K562 (cell line): ENCODE measurements around the gene HLA-DOA. TPM values are rescaled to one million over a fixed set of nuclear protein-coding genes. Genes with fewer than 3 reads are reported as not detected.
A peak's percentile ranks its signal among the peaks of the same experiment; 100 is the strongest.

Experiments used
- CBX2 ChIP-seq: fragments of 200-600 bp; sonication (generic); IDR thresholded peaks from one replicate; pipeline ENCODE4 v1.6.1; 2012; ENCODE audit warnings: mild to moderate bottlenecking, low read length, inconsistent platforms; ENCODE audit not compliant: insufficient read depth, poor library complexity, severe bottlenecking
- CBX8 ChIP-seq: fragments of 200-600 bp; sonication (generic); IDR thresholded peaks from 2 replicates; pipeline ENCODE4 v1.6.1; 2012; ENCODE audit warnings: borderline replicate concordance, mixed run types, low read depth, mild to moderate bottlenecking, moderate library complexity, mixed read lengths, low read length, control low read depth, inconsistent platforms; ENCODE audit not compliant: poor library complexity, severe bottlenecking; ENCODE audit errors: extremely low read depth
- FOXP1 ChIP-seq: sonication (generic); formaldehyde crosslinking; IDR thresholded peaks from 2 replicates; pipeline ENCODE4 v1.8.0; 2022; ENCODE audit warnings: mild to moderate bottlenecking, missing genetic modification reagents
- HDAC1 ChIP-seq, 2 experiments: fragments of 450-650 bp; IDR thresholded peaks; 2 replicates each; pipeline ENCODE4 v1.6.1; 2016 to 2017; ENCODE audit warnings: inconsistent platforms in 1 of 2, mild to moderate bottlenecking in 1 of 2, moderate library complexity in 1 of 2
- HIVEP1 ChIP-seq: fragments of 250-450 bp; sonication (Bioruptor Pico); IDR thresholded peaks from 2 replicates; pipeline ENCODE4 v1.4.0; 2020; ENCODE audit warnings: mild to moderate bottlenecking
- HSF4 ChIP-seq: fragments of 250-450 bp; sonication (Bioruptor Pico); IDR thresholded peaks from 2 replicates; pipeline ENCODE4 v2.1.2; 2022; ENCODE audit warnings: mild to moderate bottlenecking, moderate library complexity, borderline replicate concordance
- KDM2B ChIP-seq: fragments of 250-450 bp; sonication (Bioruptor Pico); IDR thresholded peaks from 2 replicates; pipeline ENCODE4 v1.8.0; 2021; ENCODE audit warnings: mild to moderate bottlenecking, moderate library complexity
- MIER1 ChIP-seq: fragments of 450-650 bp; IDR thresholded peaks from 2 replicates; pipeline ENCODE4 v1.6.1; 2016; ENCODE audit warnings: antibody characterized with exemption, mild to moderate bottlenecking, low read depth
- RBM17 ChIP-seq: fragments of 200-400 bp; formaldehyde crosslinking; IDR thresholded peaks from 2 replicates; pipeline ENCODE4 v1.6.1; 2017; ENCODE audit warnings: low read depth, mild to moderate bottlenecking, low read length, borderline replicate concordance
- SNIP1 ChIP-seq: fragments of 450-650 bp; IDR thresholded peaks from 2 replicates; pipeline ENCODE4 v1.7.1; 2017; ENCODE audit warnings: low read depth, mild to moderate bottlenecking
- TAF9B ChIP-seq: fragments of 450-650 bp; IDR thresholded peaks from 2 replicates; pipeline ENCODE4 v1.6.1; 2018; ENCODE audit warnings: mild to moderate bottlenecking; ENCODE audit not compliant: partially characterized antibody
- THRAP3 ChIP-seq: fragments of 450-650 bp; IDR thresholded peaks from 2 replicates; pipeline ENCODE4 v1.6.1; 2016; ENCODE audit warnings: mild to moderate bottlenecking, inconsistent platforms, borderline replicate concordance
- ZBTB8A ChIP-seq: fragments of 450-650 bp; IDR thresholded peaks from 2 replicates; pipeline ENCODE4 v1.6.1; 2018; ENCODE audit warnings: mild to moderate bottlenecking, moderate library complexity; ENCODE audit not compliant: partially characterized antibody
- ZFPM2 ChIP-seq: fragments of 250-450 bp; sonication (Bioruptor Pico); IDR thresholded peaks from 2 replicates; pipeline ENCODE4 v1.5.1; 2022; ENCODE audit warnings: mild to moderate bottlenecking
- ZNF445 ChIP-seq: fragments of 250-450 bp; sonication (Bioruptor Pico); IDR thresholded peaks from 2 replicates; pipeline ENCODE4 v1.4.0; 2020; ENCODE audit warnings: low read depth, mild to moderate bottlenecking, moderate library complexity
- ZNF668 ChIP-seq: fragments of 250-450 bp; sonication (Bioruptor Pico); IDR thresholded peaks from 2 replicates; pipeline ENCODE4 v1.8.0; 2022; ENCODE audit warnings: mild to moderate bottlenecking, inconsistent platforms
- polyA plus RNA-seq, 8 experiments: library from polyadenylated mRNA; depleted of rRNA in 4 of 8; stranded (reverse) in 5 of 8; unstranded in 3 of 8; fragments of >200 nt; fragmentation: Nextera tagmentation in 2 of 8; fragmentation: Illumina TruSeq in 1 of 8; extraction: Ambion mirVana in 2 of 8; extraction: Trizol in 1 of 8; gene quantifications; 2 replicates each; pipeline versions ENCODE4 v1.2.1 to v1.2.3, GENCODE V29; 2011 to 2014; ENCODE audit warnings: inconsistent platforms in 1 of 8, missing spikeins in 1 of 8
- total RNA-seq, 7 experiments: library from RNA; depleted of rRNA in 6 of 7; stranded (reverse); fragments of >200 nt in 6 of 7; fragmentation: Illumina TruSeq in 2 of 7; extraction: Trizol in 2 of 7; gene quantifications; 2 replicates each; pipeline versions ENCODE4 v1.2.1 to v1.2.3, GENCODE V29; 2011 to 2021; ENCODE audit warnings: low replicate concordance in 1 of 7
- TF ChIP-seq, protein P1 (sequence below): fragments of 250-450 bp; sonication (Bioruptor Pico); IDR thresholded peaks from 2 replicates; pipeline ENCODE4 v1.5.1; 2021; ENCODE audit warnings: mild to moderate bottlenecking
- TF ChIP-seq, protein P2 (sequence below): fragments of 250-450 bp; sonication (Bioruptor Pico); IDR thresholded peaks from 2 replicates; pipeline ENCODE4 v1.8.0; 2022; ENCODE audit warnings: inconsistent platforms, mild to moderate bottlenecking, moderate library complexity, borderline replicate concordance
- TF ChIP-seq, protein P3 (sequence below): fragments of 250-450 bp; sonication (Bioruptor Pico); IDR thresholded peaks from 2 replicates; pipeline ENCODE4 v1.8.0; 2021; ENCODE audit warnings: mild to moderate bottlenecking, moderate library complexity
- TF ChIP-seq, protein P4 (sequence below): fragments of 250-450 bp; sonication (Bioruptor Pico); IDR thresholded peaks from 2 replicates; pipeline ENCODE4 v1.5.0; 2021

HLA-DOA gene
- total and polyA plus RNA-seq, 9 of the 15 experiments (the other 6 are each of a cell fraction or from before 2014, with no cell fraction given), result 0.07 TPM; not detected in 8

DNA sequence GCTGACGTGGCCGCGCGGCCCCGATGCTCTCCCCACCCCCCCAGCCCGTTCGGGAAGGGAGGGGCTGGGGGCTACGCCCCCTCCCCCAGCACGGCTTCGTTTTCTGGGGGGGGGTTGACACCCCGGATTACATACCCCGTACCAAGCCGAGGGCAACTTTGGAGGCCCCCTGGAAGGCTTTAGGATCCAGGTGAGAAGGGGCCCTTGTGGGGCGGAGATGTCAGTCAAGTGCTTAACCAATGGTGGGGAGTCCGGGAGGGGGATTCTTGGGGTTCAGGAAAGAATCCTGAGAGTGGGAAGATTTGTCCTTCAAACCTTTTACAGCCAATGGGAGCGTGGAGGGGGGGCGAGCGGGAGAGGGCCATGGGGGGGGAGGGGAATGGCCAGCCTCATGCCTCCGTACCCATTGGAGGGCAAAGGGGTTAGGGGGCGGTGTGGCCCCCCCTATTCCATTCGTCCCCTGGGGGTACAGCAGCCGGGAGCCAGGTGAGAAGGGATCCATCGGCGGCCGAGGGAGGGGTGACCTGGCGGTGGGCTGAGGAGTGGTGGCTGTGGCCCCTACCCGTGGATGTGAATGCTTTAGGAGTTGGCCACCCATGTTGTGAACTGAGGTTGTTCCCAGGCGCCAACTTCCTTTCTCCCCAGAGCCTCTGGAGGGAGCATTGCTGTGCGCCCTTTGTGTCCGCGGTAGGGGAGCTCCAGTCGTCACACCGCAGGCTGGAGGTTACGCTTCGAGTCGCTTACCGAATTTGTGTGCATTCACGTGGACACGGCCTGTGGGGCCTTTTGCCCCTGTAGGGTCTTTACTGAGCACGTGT lies 40.3 kb downstream of the HLA-DOA start (continued):
- TF ChIP-seq ZNF668, result no peak
- peak; percentile 41; the same call in 1 of the 2 replicates for TF ChIP-seq FOXP1
- no peak for TF ChIP-seq ZNF445 (CRISPR knock-in tag)
- TF ChIP-seq CBX2, result no peak
- no peak for TF ChIP-seq ZFPM2 (CRISPR knock-in tag)
- TF ChIP-seq CBX8, result no peak
- TF ChIP-seq, protein P1, sequence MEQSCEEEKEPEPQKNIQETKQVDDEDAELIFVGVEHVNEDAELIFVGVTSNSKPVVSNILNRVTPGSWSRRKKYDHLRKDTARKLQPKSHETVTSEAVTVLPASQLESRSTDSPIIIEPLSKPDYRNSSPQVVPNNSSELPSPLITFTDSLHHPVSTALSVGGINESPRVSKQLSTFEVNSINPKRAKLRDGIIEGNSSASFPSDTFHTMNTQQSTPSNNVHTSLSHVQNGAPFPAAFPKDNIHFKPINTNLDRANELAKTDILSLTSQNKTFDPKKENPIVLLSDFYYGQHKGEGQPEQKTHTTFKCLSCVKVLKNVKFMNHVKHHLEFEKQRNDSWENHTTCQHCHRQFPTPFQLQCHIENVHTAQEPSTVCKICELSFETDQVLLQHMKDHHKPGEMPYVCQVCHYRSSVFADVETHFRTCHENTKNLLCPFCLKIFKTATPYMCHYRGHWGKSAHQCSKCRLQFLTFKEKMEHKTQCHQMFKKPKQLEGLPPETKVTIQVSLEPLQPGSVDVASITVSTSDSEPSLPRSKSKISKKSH (CRISPR knock-in tag), result no peak
- no peak for TF ChIP-seq HDAC1 (IDR thresholded peaks at IDR 0.05)
- TF ChIP-seq RBM17, result no peak
- TF ChIP-seq SNIP1, result peak; percentile 60; the same call in 1 of the 2 replicates
- TF ChIP-seq HSF4, result peak; percentile 77; the same call in 1 of the 2 replicates
- TF ChIP-seq KDM2B, result no peak
- TF ChIP-seq TAF9B, result no peak
- TF ChIP-seq ZBTB8A, result no peak
- no peak for TF ChIP-seq HIVEP1 (CRISPR knock-in tag)
- TF ChIP-seq, protein P2, sequence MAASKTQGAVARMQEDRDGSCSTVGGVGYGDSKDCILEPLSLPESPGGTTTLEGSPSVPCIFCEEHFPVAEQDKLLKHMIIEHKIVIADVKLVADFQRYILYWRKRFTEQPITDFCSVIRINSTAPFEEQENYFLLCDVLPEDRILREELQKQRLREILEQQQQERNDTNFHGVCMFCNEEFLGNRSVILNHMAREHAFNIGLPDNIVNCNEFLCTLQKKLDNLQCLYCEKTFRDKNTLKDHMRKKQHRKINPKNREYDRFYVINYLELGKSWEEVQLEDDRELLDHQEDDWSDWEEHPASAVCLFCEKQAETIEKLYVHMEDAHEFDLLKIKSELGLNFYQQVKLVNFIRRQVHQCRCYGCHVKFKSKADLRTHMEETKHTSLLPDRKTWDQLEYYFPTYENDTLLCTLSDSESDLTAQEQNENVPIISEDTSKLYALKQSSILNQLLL (CRISPR knock-in tag), result no peak
- TF ChIP-seq, protein P3, sequence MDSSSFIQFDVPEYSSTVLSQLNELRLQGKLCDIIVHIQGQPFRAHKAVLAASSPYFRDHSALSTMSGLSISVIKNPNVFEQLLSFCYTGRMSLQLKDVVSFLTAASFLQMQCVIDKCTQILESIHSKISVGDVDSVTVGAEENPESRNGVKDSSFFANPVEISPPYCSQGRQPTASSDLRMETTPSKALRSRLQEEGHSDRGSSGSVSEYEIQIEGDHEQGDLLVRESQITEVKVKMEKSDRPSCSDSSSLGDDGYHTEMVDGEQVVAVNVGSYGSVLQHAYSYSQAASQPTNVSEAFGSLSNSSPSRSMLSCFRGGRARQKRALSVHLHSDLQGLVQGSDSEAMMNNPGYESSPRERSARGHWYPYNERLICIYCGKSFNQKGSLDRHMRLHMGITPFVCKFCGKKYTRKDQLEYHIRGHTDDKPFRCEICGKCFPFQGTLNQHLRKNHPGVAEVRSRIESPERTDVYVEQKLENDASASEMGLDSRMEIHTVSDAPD (CRISPR knock-in tag), result no peak
- TF ChIP-seq, protein P4, sequence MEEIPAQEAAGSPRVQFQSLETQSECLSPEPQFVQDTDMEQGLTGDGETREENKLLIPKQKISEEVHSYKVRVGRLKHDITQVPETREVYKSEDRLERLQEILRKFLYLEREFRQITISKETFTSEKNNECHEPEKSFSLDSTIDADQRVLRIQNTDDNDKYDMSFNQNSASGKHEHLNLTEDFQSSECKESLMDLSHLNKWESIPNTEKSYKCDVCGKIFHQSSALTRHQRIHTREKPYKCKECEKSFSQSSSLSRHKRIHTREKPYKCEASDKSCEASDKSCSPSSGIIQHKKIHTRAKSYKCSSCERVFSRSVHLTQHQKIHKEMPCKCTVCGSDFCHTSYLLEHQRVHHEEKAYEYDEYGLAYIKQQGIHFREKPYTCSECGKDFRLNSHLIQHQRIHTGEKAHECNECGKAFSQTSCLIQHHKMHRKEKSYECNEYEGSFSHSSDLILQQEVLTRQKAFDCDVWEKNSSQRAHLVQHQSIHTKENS, result no peak
- TF ChIP-seq THRAP3, result no peak
- no peak for TF ChIP-seq MIER1
